Panc1 (cell line): ENCODE measurements around the gene SVIL. TPM values are rescaled to one million over a fixed set of nuclear protein-coding genes. Genes with fewer than 3 reads are reported as not detected.

ENCODE experiments used
- ATAC-seq: fragments of 200-7000 bp; cut with Tn5 transposase; 2 replicates; pipeline ENCODE4 v1.9.1; 2020; ENCODE audit warnings: mild to moderate bottlenecking, moderate library complexity
- BruUV-seq: library from RNA; stranded (reverse); fragments of 400-500 nt; replicated peaks from 2 replicates; lab custom pipeline; 2021; lab: Mats Ljungman, UMichigan
- CTCF ChIA-PET: fragments of 300-600 bp; sonication (Branson Sonifier 250); formaldehyde crosslinking; loops from one replicate; lab custom pipeline; 2022; ENCODE audit warnings: antibody characterized with exemption; lab: Charles Lee
- POLR2A ChIA-PET: fragments of 300-600 bp; sonication (Branson Sonifier 250); formaldehyde crosslinking; loops from one replicate; lab custom pipeline; 2022; ENCODE audit warnings: antibody characterized with exemption; lab: Charles Lee
- DNase-seq: peaks from one replicate; pipeline ENCODE4 v3.0.0-alpha.2; 2010; ENCODE audit warnings: low read depth, low spot score
- H3K27ac ChIP-seq: 2 replicates; pipeline ENCODE4 v1.5.1; 2011; ENCODE audit warnings: mild to moderate bottlenecking, low read length, inconsistent platforms
- H3K27me3 ChIP-seq: fragments of 200-500 bp; sonication (Bioruptor generic); 2 replicates; pipeline ENCODE4 v1.6.0; 2014; ENCODE audit warnings: low read length, inconsistent platforms; ENCODE audit not compliant: control insufficient read depth, insufficient read depth
- H3K36me3 ChIP-seq: fragments of 200-500 bp; sonication (Bioruptor generic); 2 replicates; pipeline ENCODE4 v1.5.1; 2014; ENCODE audit warnings: inconsistent platforms, mild to moderate bottlenecking, low read length, moderate library complexity; ENCODE audit not compliant: control insufficient read depth, insufficient read depth
- H3K4me1 ChIP-seq: 2 replicates; pipeline ENCODE4 v1.5.1; 2011; ENCODE audit warnings: inconsistent platforms, mild to moderate bottlenecking, low read length, moderate library complexity; ENCODE audit not compliant: control insufficient read depth, insufficient read depth
- H3K4me3 ChIP-seq, 2 experiments: 2 replicates each; pipeline ENCODE4 v1.5.1; 2011 to 2012; ENCODE audit warnings: low read depth in 2 of 2, low read length in 2 of 2, mild to moderate bottlenecking in 2 of 2, inconsistent platforms in 1 of 2, moderate library complexity in 1 of 2
- H3K9me3 ChIP-seq: fragments of 200-500 bp; sonication (Bioruptor generic); 2 replicates; pipeline ENCODE4 v1.5.1; 2014; ENCODE audit warnings: low read depth, mild to moderate bottlenecking, inconsistent platforms, low read length, moderate library complexity; ENCODE audit not compliant: control insufficient read depth, insufficient read depth
- POLR2AphosphoS5 ChIP-seq: IDR thresholded peaks from 2 replicates; pipeline ENCODE4 v1.6.1; 2012; ENCODE audit warnings: mild to moderate bottlenecking, low read depth, low read length, moderate library complexity
- SIN3A ChIP-seq: IDR thresholded peaks from 2 replicates; pipeline ENCODE4 v1.6.1; 2012; ENCODE audit warnings: low read depth, mild to moderate bottlenecking, low read length, moderate library complexity, borderline replicate concordance; ENCODE audit not compliant: insufficient read depth
- TCF7L2 ChIP-seq: IDR thresholded peaks from 2 replicates; pipeline ENCODE4 v1.6.1; 2011; ENCODE audit warnings: mild to moderate bottlenecking, low read depth, low read length, inconsistent platforms
- in situ Hi-C: cut with HindIII; loops from 2 replicates; pipeline ENCODE4 v1.10.0; 2016; ENCODE audit warnings: low sequenced_read_pairs, low pct_unique_long_range_greater_than_20kb
- intact Hi-C: fragments of 100-400 bp; cut with micrococcal nuclease; formaldehyde crosslinking; loops from one replicate; pipeline ENCODE4 v1.10.0; 2022; ENCODE audit not compliant: unreplicated experiment
- total RNA-seq: library from RNA; stranded (reverse); gene quantifications from one replicate; pipeline ENCODE4 v1.2.1, GENCODE V29; 2021; ENCODE audit not compliant: unreplicated experiment
- TF ChIP-seq, protein P1 (sequence below), 2 experiments: IDR thresholded peaks; 2 replicates each; pipeline ENCODE4 v1.6.1; 2011 to 2012; ENCODE audit warnings: low read depth in 2 of 2, control low read depth in 1 of 2, low read length in 1 of 2, mild to moderate bottlenecking in 1 of 2, moderate library complexity in 1 of 2; ENCODE audit not compliant: insufficient read depth in 1 of 2
- TF ChIP-seq, protein P2 (sequence below): fragments of 450-650 bp; IDR thresholded peaks from 2 replicates; pipeline ENCODE4 v1.5.1; 2017; ENCODE audit warnings: mild to moderate bottlenecking

The SVIL gene
- total RNA-seq, 1 experiment from 2014 or later = 72.8 TPM

- H3K4me3 ChIP-seq = no peak overlapping the region
- ATAC-seq (no peak), DNase-seq (no peak)
- no peaks in the 10 kb centered on the region; the same call in 1 of the 2 replicates for H3K36me3 ChIP-seq
- in situ Hi-C loops = no loop called here
- POLR2A ChIA-PET = no interaction called here
- peaks cover 20% of the 10 kb centered on the region for H3K4me1 ChIP-seq
- H3K9me3 ChIP-seq = no peaks in the 10 kb centered on the region
- intact Hi-C loops = no loop called here
- TF ChIP-seq, protein P1, sequence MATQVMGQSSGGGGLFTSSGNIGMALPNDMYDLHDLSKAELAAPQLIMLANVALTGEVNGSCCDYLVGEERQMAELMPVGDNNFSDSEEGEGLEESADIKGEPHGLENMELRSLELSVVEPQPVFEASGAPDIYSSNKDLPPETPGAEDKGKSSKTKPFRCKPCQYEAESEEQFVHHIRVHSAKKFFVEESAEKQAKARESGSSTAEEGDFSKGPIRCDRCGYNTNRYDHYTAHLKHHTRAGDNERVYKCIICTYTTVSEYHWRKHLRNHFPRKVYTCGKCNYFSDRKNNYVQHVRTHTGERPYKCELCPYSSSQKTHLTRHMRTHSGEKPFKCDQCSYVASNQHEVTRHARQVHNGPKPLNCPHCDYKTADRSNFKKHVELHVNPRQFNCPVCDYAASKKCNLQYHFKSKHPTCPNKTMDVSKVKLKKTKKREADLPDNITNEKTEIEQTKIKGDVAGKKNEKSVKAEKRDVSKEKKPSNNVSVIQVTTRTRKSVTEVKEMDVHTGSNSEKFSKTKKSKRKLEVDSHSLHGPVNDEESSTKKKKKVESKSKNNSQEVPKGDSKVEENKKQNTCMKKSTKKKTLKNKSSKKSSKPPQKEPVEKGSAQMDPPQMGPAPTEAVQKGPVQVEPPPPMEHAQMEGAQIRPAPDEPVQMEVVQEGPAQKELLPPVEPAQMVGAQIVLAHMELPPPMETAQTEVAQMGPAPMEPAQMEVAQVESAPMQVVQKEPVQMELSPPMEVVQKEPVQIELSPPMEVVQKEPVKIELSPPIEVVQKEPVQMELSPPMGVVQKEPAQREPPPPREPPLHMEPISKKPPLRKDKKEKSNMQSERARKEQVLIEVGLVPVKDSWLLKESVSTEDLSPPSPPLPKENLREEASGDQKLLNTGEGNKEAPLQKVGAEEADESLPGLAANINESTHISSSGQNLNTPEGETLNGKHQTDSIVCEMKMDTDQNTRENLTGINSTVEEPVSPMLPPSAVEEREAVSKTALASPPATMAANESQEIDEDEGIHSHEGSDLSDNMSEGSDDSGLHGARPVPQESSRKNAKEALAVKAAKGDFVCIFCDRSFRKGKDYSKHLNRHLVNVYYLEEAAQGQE (IDR thresholded peaks at IDR 0.05; ENCODE audit: insufficient read depth in 1 of 2, low read depth in 2 of 2, low read length in 1 of 2) = no peak
- no peak for TF ChIP-seq TCF7L2
- TF ChIP-seq SIN3A = no peak
- TF ChIP-seq, protein P2, sequence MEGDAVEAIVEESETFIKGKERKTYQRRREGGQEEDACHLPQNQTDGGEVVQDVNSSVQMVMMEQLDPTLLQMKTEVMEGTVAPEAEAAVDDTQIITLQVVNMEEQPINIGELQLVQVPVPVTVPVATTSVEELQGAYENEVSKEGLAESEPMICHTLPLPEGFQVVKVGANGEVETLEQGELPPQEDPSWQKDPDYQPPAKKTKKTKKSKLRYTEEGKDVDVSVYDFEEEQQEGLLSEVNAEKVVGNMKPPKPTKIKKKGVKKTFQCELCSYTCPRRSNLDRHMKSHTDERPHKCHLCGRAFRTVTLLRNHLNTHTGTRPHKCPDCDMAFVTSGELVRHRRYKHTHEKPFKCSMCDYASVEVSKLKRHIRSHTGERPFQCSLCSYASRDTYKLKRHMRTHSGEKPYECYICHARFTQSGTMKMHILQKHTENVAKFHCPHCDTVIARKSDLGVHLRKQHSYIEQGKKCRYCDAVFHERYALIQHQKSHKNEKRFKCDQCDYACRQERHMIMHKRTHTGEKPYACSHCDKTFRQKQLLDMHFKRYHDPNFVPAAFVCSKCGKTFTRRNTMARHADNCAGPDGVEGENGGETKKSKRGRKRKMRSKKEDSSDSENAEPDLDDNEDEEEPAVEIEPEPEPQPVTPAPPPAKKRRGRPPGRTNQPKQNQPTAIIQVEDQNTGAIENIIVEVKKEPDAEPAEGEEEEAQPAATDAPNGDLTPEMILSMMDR = no peak
- no peak for TF ChIP-seq POLR2AphosphoS5
- no TSS peak for BruUV-seq
- CTCF ChIA-PET = no interaction called here
- no peaks in the 10 kb centered on the region for H3K27me3 ChIP-seq
- no peak overlapping the region for H3K27ac ChIP-seq
Observed at GRCh38 chr10:29533046-29533445, 101.7 kb downstream of the SVIL start.

DNA sequence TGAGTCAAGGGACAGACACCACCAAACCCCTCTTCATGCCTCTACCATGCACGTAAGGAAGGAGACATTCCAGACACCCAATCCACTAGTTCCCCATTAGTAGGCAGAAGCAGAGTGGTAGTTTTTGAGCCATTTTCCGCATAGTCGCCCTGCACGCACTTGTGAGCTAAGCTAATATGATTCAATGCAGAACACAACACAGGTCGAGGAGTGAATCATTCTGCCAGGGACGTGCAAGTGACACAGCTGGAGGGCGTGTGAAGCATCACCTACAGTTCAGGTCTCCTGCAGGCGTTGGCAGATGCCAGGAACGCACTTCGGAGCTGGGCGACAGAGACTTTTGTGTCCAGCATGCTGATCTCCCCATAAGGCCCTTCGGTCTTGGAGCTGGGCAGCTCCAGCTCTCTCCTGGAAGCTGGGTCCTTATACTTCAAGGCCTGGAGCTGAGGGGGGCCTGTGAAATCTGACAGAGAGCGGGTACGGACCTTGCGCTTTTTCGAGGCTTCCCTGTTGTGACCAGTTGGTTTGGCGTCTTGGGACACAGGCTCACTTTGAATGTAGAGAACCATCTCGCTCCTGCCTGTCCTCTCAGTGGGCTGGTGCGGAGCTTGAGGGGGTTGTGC is 102.4 kb downstream of the SVIL start:
- intact Hi-C loops = no loop called here
- no peak for TF ChIP-seq POLR2AphosphoS5
- TF ChIP-seq, protein P2 = no peak
- TF ChIP-seq TCF7L2 = no peak
- no peak for TF ChIP-seq SIN3A

More for the DNA sequence above, 102.4 kb downstream of the SVIL start:
- Histone ChIP-seq H3K27me3 (no peaks in the 10 kb centered on the region), H3K36me3 (no peaks in the 10 kb centered on the region; the same call in 1 of the 2 replicates), H3K27ac (no peak overlapping the region), H3K4me3 (no peak overlapping the region), H3K4me1 (peaks cover 20% of the 10 kb centered on the region), H3K9me3 (no peaks in the 10 kb centered on the region)
- ATAC-seq = no peak
- POLR2A ChIA-PET = no interaction called here
- CTCF ChIA-PET = no interaction called here
- DNase-seq = no peak
- in situ Hi-C loops = no loop called here
- no TSS peak for BruUV-seq
